Endodermal cell (in vitro differentiated cells): Measurements from ENCODE around the gene SREBF1. TPM values are rescaled to one million over a fixed set of nuclear protein-coding genes. Genes with fewer than 3 reads are reported as not detected.

Experiments
- DNase-seq: peaks from one replicate; pipeline ENCODE4 v3.0.0-alpha.2; 2017
- H3K27ac ChIP-seq: 2 replicates; pipeline ENCODE4 v1.5.1; 2013; ENCODE audit warnings: mild to moderate bottlenecking, low read depth, low read length, moderate library complexity
- H3K27me3 ChIP-seq: 2 replicates; pipeline ENCODE4 v1.6.1; 2013; ENCODE audit warnings: mild to moderate bottlenecking, low read length, moderate library complexity; ENCODE audit not compliant: insufficient read depth, control insufficient read depth, poor library complexity, severe bottlenecking
- H3K36me3 ChIP-seq: 2 replicates; pipeline ENCODE4 v1.7.0; 2013; ENCODE audit warnings: mild to moderate bottlenecking, low read length, moderate library complexity; ENCODE audit not compliant: control insufficient read depth, insufficient read depth
- H3K4me1 ChIP-seq: one replicate; pipeline ENCODE4 v1.7.0; 2013; ENCODE audit warnings: low read length; ENCODE audit not compliant: control insufficient read depth, insufficient read depth
- H3K4me3 ChIP-seq: 2 replicates; pipeline ENCODE4 v1.5.1; 2013; ENCODE audit warnings: mild to moderate bottlenecking, low read length, moderate library complexity
- H3K9ac ChIP-seq: 2 replicates; pipeline ENCODE4 v1.6.1; 2013; ENCODE audit warnings: mild to moderate bottlenecking, low read length, moderate library complexity; ENCODE audit not compliant: poor library complexity, severe bottlenecking; ENCODE audit errors: extremely low read depth
- H3K9me3 ChIP-seq: 2 replicates; pipeline ENCODE4 v1.6.1; 2013; ENCODE audit warnings: mild to moderate bottlenecking, low read length, moderate library complexity; ENCODE audit not compliant: control insufficient read depth
- H3K27ac Mint-ChIP-seq: 2 replicates; pipeline ENCODE4 v1.8.0; 2020; ENCODE audit warnings: mixed read lengths
- H3K27me3 Mint-ChIP-seq: 2 replicates; pipeline ENCODE4 v1.8.0; 2021; ENCODE audit warnings: mild to moderate bottlenecking, mixed read lengths; ENCODE audit not compliant: insufficient read depth
- H3K36me3 Mint-ChIP-seq: 2 replicates; pipeline ENCODE4 v1.8.0; 2020; ENCODE audit warnings: low read depth, mixed read lengths
- H3K4me1 Mint-ChIP-seq: 2 replicates; pipeline ENCODE4 v1.8.0; 2020; ENCODE audit warnings: mixed read lengths
- H3K4me3 Mint-ChIP-seq: 2 replicates; pipeline ENCODE4 v1.8.0; 2020; ENCODE audit warnings: mild to moderate bottlenecking, moderate library complexity, mixed read lengths
- H3K9me3 Mint-ChIP-seq: 2 replicates; pipeline ENCODE4 v1.8.0; 2020; ENCODE audit warnings: mild to moderate bottlenecking, mixed read lengths
- WGBS, 2 experiments: methylation state at CpG; one replicate each; pipeline versions ENCODE4 v1.1.5 to v1.1.7; 2013; ENCODE audit warnings: missing lambda C conversion rate in 2 of 2, mixed read lengths in 1 of 2; ENCODE audit not compliant: insufficient coverage in 1 of 2, insufficient read length in 1 of 2; 5-methylcytosine and 5-hydroxymethylcytosine counted together
- total RNA-seq, 2 donors: library from RNA; stranded (reverse); fragmentation: NEBNext Ultra II Directional in 1 of 2; extraction: Animal tissue kit (Norgen Biotek cat#: 25700) in 1 of 2; gene quantifications; 2 replicates in 1 of 2; 3 replicates in 1 of 2; pipeline ENCODE4 v1.2.1, GENCODE V29; 2021
- TF ChIP-seq, protein P1 (sequence below): fragments of 200-600 bp; sonication (generic); conservative IDR thresholded peaks from 2 replicates; pipeline ENCODE4 v1.5.0; 2021; ENCODE audit warnings: antibody characterized with exemption, mild to moderate bottlenecking

Gene SREBF1
- total RNA-seq, 2 donors from 2014 or later: 39.0 to 58.2 TPM

- Mint-ChIP-seq H3K4me1 (peaks cover 16% of the 10 kb centered on the region), H3K36me3 (no peaks in the 10 kb centered on the region), H3K4me3 (no peak overlapping the region), H3K27ac (no peak overlapping the region), H3K9me3 (no peaks in the 10 kb centered on the region), H3K27me3 (no peaks in the 10 kb centered on the region)
- Histone ChIP-seq H3K9ac (no peak overlapping the region), H3K27ac (peak overlapping the region; percentile 38), H3K4me3 (no peak overlapping the region), H3K36me3 (no peaks in the 10 kb centered on the region), H3K9me3 (no peaks in the 10 kb centered on the region), H3K4me1 (no peaks in the 10 kb centered on the region), H3K27me3 (no peaks in the 10 kb centered on the region)
- 94 to 97% methylated on average over 3 to 5 of the region's 6 CpGs for WGBS, 2 experiments
- no peak for DNase-seq
- TF ChIP-seq, protein P1, sequence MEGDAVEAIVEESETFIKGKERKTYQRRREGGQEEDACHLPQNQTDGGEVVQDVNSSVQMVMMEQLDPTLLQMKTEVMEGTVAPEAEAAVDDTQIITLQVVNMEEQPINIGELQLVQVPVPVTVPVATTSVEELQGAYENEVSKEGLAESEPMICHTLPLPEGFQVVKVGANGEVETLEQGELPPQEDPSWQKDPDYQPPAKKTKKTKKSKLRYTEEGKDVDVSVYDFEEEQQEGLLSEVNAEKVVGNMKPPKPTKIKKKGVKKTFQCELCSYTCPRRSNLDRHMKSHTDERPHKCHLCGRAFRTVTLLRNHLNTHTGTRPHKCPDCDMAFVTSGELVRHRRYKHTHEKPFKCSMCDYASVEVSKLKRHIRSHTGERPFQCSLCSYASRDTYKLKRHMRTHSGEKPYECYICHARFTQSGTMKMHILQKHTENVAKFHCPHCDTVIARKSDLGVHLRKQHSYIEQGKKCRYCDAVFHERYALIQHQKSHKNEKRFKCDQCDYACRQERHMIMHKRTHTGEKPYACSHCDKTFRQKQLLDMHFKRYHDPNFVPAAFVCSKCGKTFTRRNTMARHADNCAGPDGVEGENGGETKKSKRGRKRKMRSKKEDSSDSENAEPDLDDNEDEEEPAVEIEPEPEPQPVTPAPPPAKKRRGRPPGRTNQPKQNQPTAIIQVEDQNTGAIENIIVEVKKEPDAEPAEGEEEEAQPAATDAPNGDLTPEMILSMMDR: no peak
Measured at GRCh38 chr17:17844500-17844899, 7.7 kb upstream of the SREBF1 start.

GRCh38 chr17:17844079-17844478 is 7.3 kb upstream of the SREBF1 start:
- H3K36me3 ChIP-seq: no peaks in the 10 kb centered on the region
- Mint-ChIP-seq H3K27me3 (no peaks in the 10 kb centered on the region), H3K4me1 (peaks cover 15% of the 10 kb centered on the region), H3K4me3 (no peak overlapping the region), H3K36me3 (no peaks in the 10 kb centered on the region), H3K27ac (no peak overlapping the region), H3K9me3 (no peaks in the 10 kb centered on the region)
- H3K9me3 ChIP-seq: no peaks in the 10 kb centered on the region
- no peak overlapping the region for H3K9ac ChIP-seq
- peak overlapping the region; percentile 38 for H3K27ac ChIP-seq
- TF ChIP-seq, protein P1: no peak
- 86 to 91% methylated on average over 7 of the region's 7 CpGs for WGBS, 2 experiments
- no peaks in the 10 kb centered on the region for H3K4me1 ChIP-seq
- peak; percentile 55 for DNase-seq
- no peaks in the 10 kb centered on the region for H3K27me3 ChIP-seq
- H3K4me3 ChIP-seq: no peak overlapping the region

DNA sequence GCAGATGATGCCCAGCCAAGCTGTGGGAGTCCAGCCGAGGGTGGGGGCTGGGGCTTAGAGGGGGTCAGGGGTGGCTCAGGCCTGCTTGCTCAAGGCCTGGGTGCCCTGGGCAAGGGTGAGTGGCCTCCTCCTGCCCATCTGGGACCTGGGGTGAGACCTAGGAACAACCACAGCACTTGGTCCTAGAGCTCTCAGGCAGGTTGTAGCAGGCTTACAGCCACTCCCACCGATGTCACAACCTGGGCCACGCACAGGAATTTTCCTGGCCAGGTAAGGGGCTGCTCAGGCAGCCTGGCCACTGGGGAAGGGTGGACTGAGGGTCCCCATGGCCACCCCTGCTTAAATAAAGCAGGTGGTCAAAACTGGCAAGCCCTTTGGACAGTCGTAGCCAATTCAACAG is 6.3 kb upstream of the SREBF1 start:
- H3K4me1 Mint-ChIP-seq: peaks cover 22% of the 10 kb centered on the region
- H3K27me3 ChIP-seq: no peaks in the 10 kb centered on the region
- no peak overlapping the region for H3K27ac Mint-ChIP-seq
- no peaks in the 10 kb centered on the region for H3K9me3 Mint-ChIP-seq
- H3K4me3 Mint-ChIP-seq: no peak overlapping the region
- H3K36me3 Mint-ChIP-seq: no peaks in the 10 kb centered on the region
- peaks cover 3% of the 10 kb centered on the region for H3K4me1 ChIP-seq
- H3K9me3 ChIP-seq: no peaks in the 10 kb centered on the region
- H3K36me3 ChIP-seq: no peaks in the 10 kb centered on the region
- DNase-seq: peak; percentile 61
- WGBS, 2 experiments: 87 to 94% methylated on average over 4 of the region's 4 CpGs
- H3K9ac ChIP-seq: no peak overlapping the region
- no peak overlapping the region for H3K27ac ChIP-seq
- TF ChIP-seq, protein P1: no peak
- no peaks in the 10 kb centered on the region for H3K27me3 Mint-ChIP-seq
- H3K4me3 ChIP-seq: no peak overlapping the region
